B cell (primary cell): ENCODE measurements around the gene TSPOAP1. TPM values are rescaled to one million over a fixed set of nuclear protein-coding genes. Genes with fewer than 3 reads are reported as not detected.

Experiments used
- ATAC-seq: fragments of 200-7000 bp; cut with Tn5 transposase; one replicate; pipeline ENCODE4 v1.10.0; 2021; ENCODE audit warnings: low read depth, mild to moderate bottlenecking, moderate number of reproducible peaks, moderate library complexity
- CTCF ChIA-PET: fragments of 350-600 bp; sonication (Branson Sonifier 250); formaldehyde crosslinking; loops from one replicate; lab custom pipeline; 2021; ENCODE audit warnings: antibody characterized with exemption, inconsistent platforms; lab: Charles Lee
- POLR2A ChIA-PET: fragments of 350-600 bp; sonication (Branson Sonifier 250); formaldehyde crosslinking; loops from one replicate; lab custom pipeline; 2021; ENCODE audit warnings: antibody characterized with exemption; lab: Charles Lee
- DNase-seq: peaks from one replicate; pipeline ENCODE4 v3.0.0; 2013
- H2AFZ ChIP-seq: 2 replicates; pipeline ENCODE4 v1.6.1; 2012; ENCODE audit warnings: mild to moderate bottlenecking, low read depth, low read length; ENCODE audit not compliant: insufficient read depth, poor library complexity, severe bottlenecking
- H3K27ac ChIP-seq, 2 donors: 1 replicate in 1 of 2; 2 replicates in 1 of 2; pipeline ENCODE4 v1.5.1; 2012 to 2013; ENCODE audit warnings: low read length in 2 of 2, mild to moderate bottlenecking in 2 of 2, moderate library complexity in 1 of 2
- H3K27me3 ChIP-seq, 4 experiments: fragments of 200-600 bp in 1 of 4; sonication (generic) in 1 of 4; replicated peaks in 1 of 4; 1 replicate in 2 of 4; 2 replicates in 2 of 4; pipeline versions ENCODE4 v1.6.1 to v1.7.0; 2013 to 2016; ENCODE audit warnings: low read length in 3 of 4, mild to moderate bottlenecking in 2 of 4, mixed read lengths in 1 of 4, moderate library complexity in 1 of 4; ENCODE audit not compliant: insufficient read depth in 4 of 4, control insufficient read depth in 3 of 4; ENCODE audit errors: control extremely low read depth in 1 of 4
- H3K36me3 ChIP-seq, 2 experiments: replicated peaks in 1 of 2; 1 replicate in 1 of 2; 2 replicates in 1 of 2; pipeline versions ENCODE4 v1.6.1 to v1.7.1; 2013; ENCODE audit warnings: low read length in 1 of 2; ENCODE audit not compliant: insufficient read depth in 2 of 2, control insufficient read depth in 1 of 2; ENCODE audit errors: control extremely low read depth in 1 of 2, extremely low read depth in 1 of 2
- H3K4me1 ChIP-seq, 2 donors: fragments of 200-600 bp in 1 of 2; sonication (generic) in 1 of 2; 1 replicate in 1 of 2; 2 replicates in 1 of 2; pipeline versions ENCODE4 v1.5.1 to v1.6.1; 2013 to 2017; ENCODE audit warnings: low read length in 2 of 2; ENCODE audit not compliant: control insufficient read depth in 2 of 2, insufficient read depth in 2 of 2
- H3K4me2 ChIP-seq: replicated peaks from 2 replicates; pipeline ENCODE3; 2012; ENCODE audit warnings: mild to moderate bottlenecking, low read depth, low read length; ENCODE audit not compliant: poor library complexity, severe bottlenecking
- H3K4me3 ChIP-seq, 5 experiments: fragments of 200-600 bp in 1 of 5; sonication (generic) in 1 of 5; 1 replicate in 3 of 5; 2 replicates in 2 of 5; pipeline versions ENCODE4 v1.5.1 to v1.7.0; 2011 to 2016; ENCODE audit warnings: low read length in 4 of 5, mild to moderate bottlenecking in 4 of 5, low read depth in 2 of 5, control low read depth in 1 of 5, moderate library complexity in 1 of 5; ENCODE audit not compliant: insufficient read depth in 1 of 5; ENCODE audit errors: control extremely low read depth in 1 of 5, extremely low read depth in 1 of 5
- H3K79me2 ChIP-seq: fragments of 200-600 bp; sonication (generic); one replicate; pipeline ENCODE4 v1.6.0; 2016; ENCODE audit warnings: low read length; ENCODE audit not compliant: control insufficient read depth, insufficient read depth
- H3K9ac ChIP-seq: fragments of 200-600 bp; sonication (generic); 2 replicates; pipeline ENCODE4 v1.6.1; 2017; ENCODE audit warnings: mild to moderate bottlenecking, low read length, moderate library complexity
- H3K9me3 ChIP-seq, 3 donors: one replicate each; pipeline versions ENCODE4 v1.6.1 to v1.7.1; 2013; ENCODE audit warnings: low read length in 2 of 3; ENCODE audit not compliant: control insufficient read depth in 2 of 3, insufficient read depth in 1 of 3; ENCODE audit errors: control extremely low read depth in 1 of 3
- H4K20me1 ChIP-seq: 2 replicates; pipeline ENCODE4 v1.6.0; 2012; ENCODE audit warnings: mild to moderate bottlenecking, low read length; ENCODE audit not compliant: insufficient read depth, control insufficient read depth, poor library complexity, severe bottlenecking
- H3K27ac Mint-ChIP-seq: one replicate; pipeline ENCODE4 v1.8.0; 2021; ENCODE audit warnings: mixed read lengths
- H3K27me3 Mint-ChIP-seq: one replicate; pipeline ENCODE4 v1.8.0; 2021; ENCODE audit warnings: mixed read lengths
- H3K4me1 Mint-ChIP-seq: one replicate; pipeline ENCODE4 v1.8.0; 2021; ENCODE audit warnings: mixed read lengths
- H3K4me3 Mint-ChIP-seq: one replicate; pipeline ENCODE4 v1.8.0; 2021; ENCODE audit warnings: mixed read lengths
- H3K9me3 Mint-ChIP-seq: one replicate; pipeline ENCODE4 v1.8.0; 2022; ENCODE audit warnings: mixed read lengths; ENCODE audit not compliant: insufficient read depth
- CTCF ChIP-seq: fragments of 200-600 bp; IDR thresholded peaks from one replicate; pipeline ENCODE4 v1.8.0; 2022; ENCODE audit warnings: antibody characterized with exemption, mild to moderate bottlenecking
- EZH2 ChIP-seq: IDR thresholded peaks from 2 replicates; pipeline ENCODE4 v1.6.1; 2012; ENCODE audit warnings: borderline replicate concordance, low read depth, mild to moderate bottlenecking, moderate library complexity, low read length; ENCODE audit not compliant: insufficient read depth, poor library complexity, severe bottlenecking
- WGBS: methylation state at CpG from one replicate; pipeline ENCODE4 v1.1.5; 2013; ENCODE audit warnings: missing lambda C conversion rate; ENCODE audit not compliant: insufficient coverage; 5-methylcytosine and 5-hydroxymethylcytosine counted together
- intact Hi-C: fragments of 100-400 bp; cut with micrococcal nuclease; formaldehyde crosslinking; loops from one replicate; pipeline ENCODE4 v1.10.0; 2022
- polyA plus RNA-seq: library from polyadenylated mRNA; depleted of rRNA; stranded (reverse); fragments of >200 nt; gene quantifications from 2 replicates; pipeline ENCODE4 v1.2.3, GENCODE V29; 2012
- total RNA-seq, 2 donors: library from RNA; stranded (reverse); fragments of 120-200 nt in 1 of 2; gene quantifications; 1 replicate in 1 of 2; 2 replicates in 1 of 2; pipeline versions ENCODE4 v1.2.3 to v1.2.4, GENCODE V29; 2013 to 2022

TSPOAP1 gene
- total and polyA plus RNA-seq, 2 donors (not counting 1 experiment from before 2014, with no cell fraction given), result 10.8 to 30.7 TPM

DNA sequence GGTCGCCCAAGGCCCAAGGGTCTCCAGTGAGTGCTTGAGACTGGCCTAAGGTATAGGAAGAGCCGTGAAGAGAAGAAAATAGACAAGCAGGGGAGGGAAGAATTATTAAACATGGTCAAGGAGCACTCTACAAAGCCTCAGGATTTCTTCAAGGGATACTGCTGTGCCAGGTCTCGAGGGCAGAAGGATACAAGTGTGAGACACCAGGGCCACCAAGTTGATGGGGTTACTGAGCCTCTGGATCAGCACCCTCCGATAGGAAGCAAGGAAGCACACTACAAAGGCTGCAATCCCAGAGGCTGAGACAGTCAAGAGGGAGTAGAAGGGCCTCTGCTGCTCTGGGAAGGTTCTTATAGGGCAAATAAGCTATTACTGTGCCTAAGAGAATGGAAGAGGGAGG, 16.9 kb upstream of the TSPOAP1 start:
- Histone ChIP-seq H3K79me2 (peaks cover 90% of the 10 kb centered on the region), H3K27ac (peak overlapping the region; percentile 98 to 99), H3K36me3 (peaks cover 9 to 51% of the 10 kb centered on the region in 2 experiments), H3K9me3 (no peaks in the 10 kb centered on the region), H3K9ac (peak overlapping the region; percentile 83), H3K27me3 (no peaks in the 10 kb centered on the region), H3K4me1 (peaks cover 59 to 61% of the 10 kb centered on the region in 2 donors), H4K20me1 (peaks cover 33% of the 10 kb centered on the region), H2AFZ (no peak overlapping the region), H3K4me3 (peak overlapping the region in 1 of 5 experiments; percentile 82), H3K4me2 (peak overlapping the region; percentile 92)
- H3K4me3 Mint-ChIP-seq, result peak overlapping the region; percentile 39
- CTCF ChIA-PET, result interaction anchor here (1.0 to 13.7 kb wide), 14 partner anchors 9 to 143 kb away, joined by 3 to 587 read pairs (median 8); partner anchors contain the start of genes HSF5, RNF43 and TSPOAP1
- ATAC-seq (no peak), DNase-seq (no peak)
- no peaks in the 10 kb centered on the region for H3K27me3 Mint-ChIP-seq
- intact Hi-C loops, result loop anchor here (2.0 kb wide), 2 partner anchors 71 to 173 kb away; partner anchors contain the start of gene RNF43
- H3K4me1 Mint-ChIP-seq, result peaks cover 75% of the 10 kb centered on the region
- H3K27ac Mint-ChIP-seq, result peak overlapping the region; percentile 94
- H3K9me3 Mint-ChIP-seq, result no peaks in the 10 kb centered on the region
- 65% methylated on average over 3 of the region's 4 CpGs for WGBS
- POLR2A ChIA-PET, result interaction anchor here (1.0 to 13.3 kb wide), 6 partner anchors 16 to 142 kb away, joined by 4 to 663 read pairs (median 12); partner anchors contain the start of genes HSF5, RNF43 and TSPOAP1
- no peak for TF ChIP-seq CTCF
- TF ChIP-seq EZH2, result no peak

GRCh38 chr17:58344791-58345157, 16.2 kb upstream of the TSPOAP1 start:
- ChIA-PET CTCF (interaction anchor here (0.6 to 13.7 kb wide), 19 partner anchors 8 to 405 kb away, joined by 3 to 587 read pairs (median 6); partner anchors contain the start of genes HSF5, RNF43, SUPT4H1 and TSPOAP1), POLR2A (interaction anchor here (1.0 to 13.3 kb wide), 9 partner anchors 8 to 173 kb away, joined by 3 to 663 read pairs (median 8); partner anchors contain the start of genes HSF5, MKS1, RNF43 and SUPT4H1)
- Histone ChIP-seq H2AFZ (no peak overlapping the region), H3K27ac (peak overlapping the region; percentile 98 to 99), H3K9ac (peak overlapping the region; percentile 83), H3K9me3 (no peaks in the 10 kb centered on the region), H3K4me2 (peak overlapping the region; percentile 92), H3K36me3 (peaks cover 9 to 50% of the 10 kb centered on the region in 2 experiments), H3K4me3 (peak overlapping the region; percentile 56 to 82 (median 62)), H4K20me1 (peaks cover 31% of the 10 kb centered on the region), H3K27me3 (no peaks in the 10 kb centered on the region), H3K4me1 (peaks cover 66 to 68% of the 10 kb centered on the region in 2 donors), H3K79me2 (peaks cover 92% of the 10 kb centered on the region)
- Mint-ChIP-seq H3K27me3 (no peaks in the 10 kb centered on the region), H3K27ac (peak overlapping the region; percentile 94), H3K4me3 (peak overlapping the region; percentile 88), H3K4me1 (peaks cover 82% of the 10 kb centered on the region), H3K9me3 (no peaks in the 10 kb centered on the region)
- WGBS, result no CpG with 5 or more reads among the region's 2 CpGs
- DNase-seq (peak; percentile 82), ATAC-seq (peak; percentile 59)
- TF ChIP-seq CTCF (peak; percentile 59), EZH2 (no peak)
- intact Hi-C loops, result loop anchor here (1.0 to 2.0 kb wide), 5 partner anchors 8 to 174 kb away; partner anchors contain the start of genes RNF43 and SUPT4H1
